HG03521 (cell line): Measurements from ENCODE around the gene EXOC3L4.
"Not testable (repeated sequence)": the region's sequence is repeated elsewhere in the genome, so short reads cannot be mapped to it uniquely, and the experiment has no call there.

Experiments
- ATAC-seq: cut with Tn5 transposase; IDR thresholded peaks from one replicate; pipeline ENCODE4 v1.9.1; 2021; ENCODE audit warnings: mild to moderate bottlenecking, moderate library complexity; ENCODE audit not compliant: unreplicated experiment

Gene EXOC3L4

GRCh38 chr14:103142026-103142425 lies 47.5 kb downstream of the EXOC3L4 start:
- ATAC-seq, result no peak

GRCh38 chr14:103142721-103143302 lies 48.3 kb downstream of the EXOC3L4 start:
- no peak for ATAC-seq

- ATAC-seq, result no peak
Observed at GRCh38 chr14:103143506-103143905, 49.0 kb downstream of the EXOC3L4 start.

- ATAC-seq, result no peak
Observed at GRCh38 chr14:103144085-103144484, 49.6 kb downstream of the EXOC3L4 start.

GRCh38 chr14:103146141-103146709 lies 51.7 kb downstream of the EXOC3L4 start:
- ATAC-seq, result no peak

GRCh38 chr14:103149351-103150237 lies 55.1 kb downstream of the EXOC3L4 start:
- no peak for ATAC-seq

- no peak for ATAC-seq
Observed at GRCh38 chr14:103151270-103151945, 56.9 kb downstream of the EXOC3L4 start.

- ATAC-seq, result no peak
Observed at GRCh38 chr14:103155010-103155409, 60.5 kb downstream of the EXOC3L4 start.

- ATAC-seq, result not testable (repeated sequence)
Observed at GRCh38 chr14:103155416-103155815, 60.9 kb downstream of the EXOC3L4 start.

GRCh38 chr14:103155826-103156394 lies 61.4 kb downstream of the EXOC3L4 start:
- ATAC-seq, result no peak

- no peak for ATAC-seq
Observed at GRCh38 chr14:103156651-103157378, 62.3 kb downstream of the EXOC3L4 start.

- ATAC-seq, result no peak
Observed at GRCh38 chr14:103157969-103158368, 63.4 kb downstream of the EXOC3L4 start.

GRCh38 chr14:103158688-103159087 lies 64.2 kb downstream of the EXOC3L4 start:
- no peak for ATAC-seq
